Neural cell (in vitro differentiated cells): Measurements from ENCODE around the gene THAP8. TPM values are rescaled to one million over a fixed set of nuclear protein-coding genes. Genes with fewer than 3 reads are reported as not detected.

ENCODE experiments used
- H2AFZ ChIP-seq: fragments of 200-600, 300-800 bp; sonication (generic), shearing (Covaris generic); 2 replicates; pipeline ENCODE4 v1.6.0; 2014; ENCODE audit warnings: low read depth, mild to moderate bottlenecking, antibody characterized with exemption, low read length, moderate library complexity
- H3F3A ChIP-seq: fragments of 200-600 bp; shearing (Covaris generic); 2 replicates; pipeline ENCODE4 v1.6.1; 2016; ENCODE audit warnings: mild to moderate bottlenecking, moderate library complexity, mixed read lengths, antibody characterized with exemption, low read length; ENCODE audit not compliant: insufficient read depth, poor library complexity, severe bottlenecking
- H3K27ac ChIP-seq: fragments of 200-600, 300-800 bp; sonication (generic), shearing (Covaris generic); 2 replicates; pipeline ENCODE4 v1.5.1; 2014; ENCODE audit warnings: mild to moderate bottlenecking, low read length, moderate library complexity
- H3K27me3 ChIP-seq: fragments of 300-800, 200-600 bp; sonication (generic), shearing (Covaris generic); 2 replicates; pipeline ENCODE4 v1.6.0; 2014; ENCODE audit warnings: mild to moderate bottlenecking, low read depth, low read length, moderate library complexity; ENCODE audit not compliant: insufficient read depth
- H3K36me3 ChIP-seq: fragments of 300-800, 200-600 bp; sonication (generic), shearing (Covaris generic); 2 replicates; pipeline ENCODE4 v1.5.1; 2014; ENCODE audit warnings: mild to moderate bottlenecking, antibody characterized with exemption, low read length, moderate library complexity; ENCODE audit not compliant: insufficient read depth
- H3K4me2 ChIP-seq: fragments of 300-800, 200-600 bp; sonication (generic), shearing (Covaris generic); 2 replicates; pipeline ENCODE4 v1.6.0; 2014; ENCODE audit warnings: mild to moderate bottlenecking, low read length
- H3K4me3 ChIP-seq: fragments of 300-800, 200-600 bp; sonication (generic), shearing (Covaris generic); 2 replicates; pipeline ENCODE4 v1.5.1; 2014; ENCODE audit warnings: mild to moderate bottlenecking, low read length, moderate library complexity
- H3K79me2 ChIP-seq: fragments of 200-600 bp; shearing (Covaris generic); replicated peaks from 2 replicates; pipeline ENCODE4 v1.6.0; 2014; ENCODE audit warnings: mild to moderate bottlenecking, low read length, moderate library complexity; ENCODE audit not compliant: insufficient read depth
- H3K9ac ChIP-seq: fragments of 300-800, 200-600 bp; sonication (generic), shearing (Covaris generic); 2 replicates; pipeline ENCODE4 v1.6.1; 2016; ENCODE audit warnings: mild to moderate bottlenecking, low read length, mixed read lengths
- H3K9me2 ChIP-seq: fragments of 200-600 bp; shearing (Covaris generic); 2 replicates; pipeline ENCODE4 v1.6.1; 2016; ENCODE audit warnings: mild to moderate bottlenecking, low read length, mixed read lengths; ENCODE audit not compliant: insufficient read depth
- H3K9me3 ChIP-seq: fragments of 200-600, 300-800 bp; sonication (generic), shearing (Covaris generic); 2 replicates; pipeline ENCODE4 v1.6.1; 2016; ENCODE audit warnings: mild to moderate bottlenecking, mixed run types, low read length, moderate library complexity, mixed read lengths
- H4K20me1 ChIP-seq: fragments of 200-600 bp; shearing (Covaris generic); 2 replicates; pipeline ENCODE4 v1.6.1; 2016; ENCODE audit warnings: mild to moderate bottlenecking, mixed run types; ENCODE audit not compliant: insufficient read depth
- CTCF ChIP-seq: fragments of 450-650 bp; IDR thresholded peaks from 2 replicates; pipeline ENCODE4 v1.5.1; 2014; ENCODE audit warnings: antibody characterized with exemption, mild to moderate bottlenecking, moderate library complexity; ENCODE audit not compliant: poor library complexity, severe bottlenecking
- EP300 ChIP-seq: fragments of 450-650 bp; conservative IDR thresholded peaks from 2 replicates; pipeline ENCODE4 v1.6.1; 2014; ENCODE audit warnings: antibody characterized with exemption, mild to moderate bottlenecking, moderate library complexity; ENCODE audit not compliant: poor library complexity, severe bottlenecking
- EZH2 ChIP-seq: fragments of 200-600, 300-800 bp; shearing (Covaris generic), sonication (generic); IDR thresholded peaks from 2 replicates; pipeline ENCODE4 v1.6.1; 2014; ENCODE audit warnings: antibody characterized with exemption, low read length, borderline replicate concordance, mild to moderate bottlenecking; ENCODE audit not compliant: insufficient read depth, poor library complexity, severe bottlenecking
- MXI1 ChIP-seq: fragments of 450-650 bp; conservative IDR thresholded peaks from 2 replicates; pipeline ENCODE4 v1.6.1; 2014; ENCODE audit warnings: antibody characterized with exemption, mild to moderate bottlenecking; ENCODE audit not compliant: poor library complexity, severe bottlenecking
- POLR2AphosphoS5 ChIP-seq: IDR thresholded peaks from 2 replicates; pipeline ENCODE4 v1.6.1; 2012
- RAD21 ChIP-seq: fragments of 450-650 bp; conservative IDR thresholded peaks from 2 replicates; pipeline ENCODE4 v1.6.1; 2014; ENCODE audit warnings: antibody characterized with exemption, mild to moderate bottlenecking, moderate library complexity
- REST ChIP-seq: IDR thresholded peaks from 2 replicates; pipeline ENCODE4 v1.6.1; 2012; ENCODE audit warnings: borderline replicate concordance
- SMC3 ChIP-seq: fragments of 450-650 bp; conservative IDR thresholded peaks from 2 replicates; pipeline ENCODE4 v1.6.1; 2014; ENCODE audit warnings: antibody characterized with exemption, mild to moderate bottlenecking, moderate library complexity; ENCODE audit not compliant: poor library complexity
- TAF1 ChIP-seq: IDR thresholded peaks from 2 replicates; pipeline ENCODE4 v1.6.1; 2012; ENCODE audit warnings: low read depth
- polyA plus RNA-seq: library from polyadenylated mRNA; depleted of rRNA; stranded (reverse); fragments of >200 nt; gene quantifications from 2 replicates; pipeline ENCODE4 v1.2.3, GENCODE V29; 2014

The THAP8 gene
- polyA plus RNA-seq, 1 donor from 2014 or later, result 5.5 TPM

- Histone ChIP-seq H3K4me2 (no peak overlapping the region), H3K4me3 (no peak overlapping the region), H3K36me3 (no peaks in the 10 kb centered on the region), H2AFZ (no peak overlapping the region), H3K9me2 (no peaks in the 10 kb centered on the region), H4K20me1 (no peaks in the 10 kb centered on the region), H3K27me3 (no peaks in the 10 kb centered on the region), H3K79me2 (peaks cover 3% of the 10 kb centered on the region), H3K9ac (no peak overlapping the region), H3K27ac (no peak overlapping the region), H3K9me3 (no peaks in the 10 kb centered on the region), H3F3A (no peaks in the 10 kb centered on the region)
- no peak for TF ChIP-seq REST
- TF ChIP-seq EZH2, result no peak
- peak; percentile 24 for TF ChIP-seq RAD21
- peak; percentile 53 for TF ChIP-seq CTCF
- TF ChIP-seq TAF1, result no peak
- peak; percentile 51 for TF ChIP-seq SMC3
- TF ChIP-seq EP300, result no peak
- no peak for TF ChIP-seq POLR2AphosphoS5
- TF ChIP-seq MXI1, result no peak
Measured at GRCh38 chr19:36051236-36051635, 2.8 kb downstream of the THAP8 start.

- H4K20me1 ChIP-seq, result no peaks in the 10 kb centered on the region
- H3K36me3 ChIP-seq, result no peaks in the 10 kb centered on the region
- H3K27ac ChIP-seq, result no peak overlapping the region
- H3K4me2 ChIP-seq, result no peak overlapping the region
- TF ChIP-seq REST, result no peak
- TF ChIP-seq SMC3, result no peak
- TF ChIP-seq TAF1, result no peak
- TF ChIP-seq MXI1, result no peak
- no peak for TF ChIP-seq POLR2AphosphoS5
- no peak for TF ChIP-seq CTCF
- TF ChIP-seq RAD21, result no peak
- TF ChIP-seq EP300, result no peak
- no peak for TF ChIP-seq EZH2
- H3K9ac ChIP-seq, result no peak overlapping the region
- no peak overlapping the region for H2AFZ ChIP-seq
- no peaks in the 10 kb centered on the region for H3K9me2 ChIP-seq
- no peaks in the 10 kb centered on the region for H3K9me3 ChIP-seq
- H3F3A ChIP-seq, result no peaks in the 10 kb centered on the region
- H3K4me3 ChIP-seq, result no peak overlapping the region
- H3K79me2 ChIP-seq, result no peaks in the 10 kb centered on the region
- no peaks in the 10 kb centered on the region for H3K27me3 ChIP-seq
Measured at GRCh38 chr19:36049080-36049698, 4.9 kb downstream of the THAP8 start.
